GM18870 (cell line): ENCODE measurements around the gene PTPA.
"Not testable (repeated sequence)": the region's sequence is repeated elsewhere in the genome, so short reads cannot be mapped to it uniquely, and the experiment has no call there.

Experiments
- ATAC-seq: cut with Tn5 transposase; IDR thresholded peaks from one replicate; pipeline ENCODE4 v1.9.1; 2021; ENCODE audit warnings: moderate library complexity; ENCODE audit not compliant: unreplicated experiment

The PTPA gene

GRCh38 chr9:129108805-129109536 is 2.2 kb upstream of the PTPA start:
- ATAC-seq: no peak

- ATAC-seq: no peak
Measured at GRCh38 chr9:129109537-129109903, 1.7 kb upstream of the PTPA start.

GRCh38 chr9:129109952-129110739 is 1.1 kb upstream of the PTPA start:
- ATAC-seq: no peak

- ATAC-seq: no peak
Measured at GRCh38 chr9:129111528-129112151, 425 bp downstream of the PTPA start.

- not testable (repeated sequence) for ATAC-seq
Measured at GRCh38 chr9:129112526-129112925, 1.3 kb downstream of the PTPA start.

GRCh38 chr9:129113645-129114304 is 2.6 kb downstream of the PTPA start:
- ATAC-seq: no peak

- ATAC-seq: no peak
Measured at GRCh38 chr9:129118799-129119198, 7.6 kb downstream of the PTPA start.

GRCh38 chr9:129121483-129121882 is 10.3 kb downstream of the PTPA start:
- no peak for ATAC-seq

- ATAC-seq: no peak
Measured at GRCh38 chr9:129122133-129122532, 10.9 kb downstream of the PTPA start.

GRCh38 chr9:129122976-129123375 is 11.8 kb downstream of the PTPA start:
- ATAC-seq: not testable (repeated sequence)

GRCh38 chr9:129124506-129125069 is 13.4 kb downstream of the PTPA start:
- no peak for ATAC-seq

- ATAC-seq: no peak
Measured at GRCh38 chr9:129125478-129125877, 14.3 kb downstream of the PTPA start.

GRCh38 chr9:129126749-129127618 is 15.8 kb downstream of the PTPA start:
- no peak for ATAC-seq

- ATAC-seq: no peak
Measured at GRCh38 chr9:129128689-129129088, 17.5 kb downstream of the PTPA start.

GRCh38 chr9:129130271-129130670 is 19.1 kb downstream of the PTPA start:
- ATAC-seq: not testable (repeated sequence)

- no peak for ATAC-seq
Measured at GRCh38 chr9:129130791-129131190, 19.6 kb downstream of the PTPA start.

- ATAC-seq: no peak
Measured at GRCh38 chr9:129131300-129132145, 20.3 kb downstream of the PTPA start.

GRCh38 chr9:129133082-129133481 is 21.9 kb downstream of the PTPA start:
- ATAC-seq: no peak

GRCh38 chr9:129135476-129135875 is 24.3 kb downstream of the PTPA start:
- no peak for ATAC-seq
